Fibroblast of lung (primary cell): ENCODE results near the gene ADIPOR1. TPM values are rescaled to one million over a fixed set of nuclear protein-coding genes. Genes with fewer than 3 reads are reported as not detected.
"Not testable (repeated sequence)": the region's sequence is repeated elsewhere in the genome, so short reads cannot be mapped to it uniquely, and the experiment has no call there.

ENCODE experiments used
- DNase-seq, 2 donors: peaks; one replicate each; pipeline versions ENCODE4 v3.0.0 to v3.0.0-alpha.2; 2010; ENCODE audit warnings: low read depth in 2 of 2
- H2AFZ ChIP-seq: 2 replicates; pipeline ENCODE4 v1.5.1; 2012; ENCODE audit warnings: low read length, control low read depth, inconsistent platforms
- H3K27ac ChIP-seq: 2 replicates; pipeline ENCODE4 v1.5.1; 2011; ENCODE audit warnings: low read length, control low read depth; ENCODE audit not compliant: insufficient read depth
- H3K27me3 ChIP-seq: 2 replicates; pipeline ENCODE4 v1.5.1; 2011; ENCODE audit warnings: mild to moderate bottlenecking, low read length; ENCODE audit not compliant: control insufficient read depth, insufficient read depth
- H3K36me3 ChIP-seq: 2 replicates; pipeline ENCODE4 v1.5.1; 2011; ENCODE audit warnings: low read length; ENCODE audit not compliant: control insufficient read depth, insufficient read depth
- H3K4me1 ChIP-seq: 2 replicates; pipeline ENCODE4 v1.5.1; 2011; ENCODE audit warnings: low read length; ENCODE audit not compliant: control insufficient read depth, insufficient read depth; ENCODE audit errors: extremely low read depth
- H3K4me2 ChIP-seq: 2 replicates; pipeline ENCODE4 v1.5.1; 2011; ENCODE audit warnings: low read length, control low read depth; ENCODE audit not compliant: insufficient read depth; ENCODE audit errors: extremely low read depth
- H3K4me3 ChIP-seq, 4 experiments: fragments of 200-600 bp in 1 of 4; sonication (generic) in 1 of 4; replicated peaks in 1 of 4; 2 replicates each; pipeline ENCODE4 v1.5.1; 2011 to 2016; ENCODE audit warnings: low read length in 4 of 4, low read depth in 3 of 4, mild to moderate bottlenecking in 3 of 4, control low read depth in 2 of 4, inconsistent platforms in 1 of 4, mixed read lengths in 1 of 4; ENCODE audit not compliant: insufficient read depth in 1 of 4; ENCODE audit errors: control extremely low read depth in 1 of 4
- H3K79me2 ChIP-seq: 2 replicates; pipeline ENCODE4 v1.5.1; 2012; ENCODE audit warnings: mild to moderate bottlenecking, low read length, inconsistent platforms; ENCODE audit not compliant: control insufficient read depth, insufficient read depth
- H3K9ac ChIP-seq: 2 replicates; pipeline ENCODE4 v1.5.1; 2011; ENCODE audit warnings: mild to moderate bottlenecking, low read length, control low read depth; ENCODE audit not compliant: insufficient read depth
- H3K9me3 ChIP-seq: 2 replicates; pipeline ENCODE4 v1.5.1; 2012; ENCODE audit warnings: low read depth, low read length; ENCODE audit not compliant: control insufficient read depth, insufficient read depth
- H4K20me1 ChIP-seq: 2 replicates; pipeline ENCODE4 v1.5.1; 2011; ENCODE audit warnings: low read length; ENCODE audit not compliant: control insufficient read depth, insufficient read depth; ENCODE audit errors: extremely low read depth
- EZH2 ChIP-seq: IDR thresholded peaks from 2 replicates; pipeline ENCODE4 v1.5.1; 2012; ENCODE audit warnings: low read length, control low read depth, mild to moderate bottlenecking; ENCODE audit errors: missing control alignments
- polyA plus RNA-seq, 2 donors: library from polyadenylated mRNA; depleted of rRNA in 1 of 2; stranded (reverse) in 1 of 2; unstranded in 1 of 2; fragments of >200 nt; gene quantifications; 2 replicates each; pipeline ENCODE4 v1.2.1, GENCODE V29; 2011 to 2012; ENCODE audit warnings: missing spikeins in 1 of 2
- total RNA-seq: library from RNA; depleted of rRNA; stranded (reverse); fragments of >200 nt; gene quantifications from 2 replicates; pipeline ENCODE4 v1.2.1, GENCODE V29; 2014
- TF ChIP-seq, protein P1 (sequence below), 2 donors: IDR thresholded peaks in 1 of 2; conservative IDR thresholded peaks in 1 of 2; 1 replicate in 1 of 2; 2 replicates in 1 of 2; pipeline ENCODE4 v1.5.1; 2011 to 2012; ENCODE audit warnings: low read length in 2 of 2, control low read depth in 1 of 2, inconsistent platforms in 1 of 2, low read depth in 1 of 2, mild to moderate bottlenecking in 1 of 2

The ADIPOR1 gene
- total and polyA plus RNA-seq, 2 donors (not counting 1 experiment from before 2014, with no cell fraction given), result 81.7 to 116 TPM

DNA sequence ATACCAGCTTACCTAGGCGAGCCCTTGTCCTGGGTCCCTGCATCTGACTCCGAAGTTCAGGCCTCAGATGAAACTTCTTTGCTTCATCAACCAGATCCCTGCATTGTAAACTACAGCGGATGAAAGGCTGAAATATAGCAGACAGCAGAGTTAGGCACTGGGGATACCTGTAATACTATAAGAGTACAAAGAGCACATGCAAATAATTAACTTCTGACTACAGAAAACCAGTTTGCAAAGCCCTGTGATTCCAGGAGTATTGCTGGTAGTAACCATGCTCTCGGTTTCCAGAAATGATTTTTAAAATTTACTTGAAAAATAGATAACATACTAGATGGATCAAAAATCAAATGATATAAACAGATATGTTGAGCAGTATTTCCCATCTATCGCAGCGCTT is 49.1 kb downstream of the ADIPOR1 start:
- no peak overlapping the region for H3K4me3 ChIP-seq
- no peaks in the 10 kb centered on the region for H3K4me1 ChIP-seq
- DNase-seq, result no peak
- H3K36me3 ChIP-seq, result peaks cover 5% of the 10 kb centered on the region
- TF ChIP-seq EZH2, result no peak
- TF ChIP-seq, protein P1, sequence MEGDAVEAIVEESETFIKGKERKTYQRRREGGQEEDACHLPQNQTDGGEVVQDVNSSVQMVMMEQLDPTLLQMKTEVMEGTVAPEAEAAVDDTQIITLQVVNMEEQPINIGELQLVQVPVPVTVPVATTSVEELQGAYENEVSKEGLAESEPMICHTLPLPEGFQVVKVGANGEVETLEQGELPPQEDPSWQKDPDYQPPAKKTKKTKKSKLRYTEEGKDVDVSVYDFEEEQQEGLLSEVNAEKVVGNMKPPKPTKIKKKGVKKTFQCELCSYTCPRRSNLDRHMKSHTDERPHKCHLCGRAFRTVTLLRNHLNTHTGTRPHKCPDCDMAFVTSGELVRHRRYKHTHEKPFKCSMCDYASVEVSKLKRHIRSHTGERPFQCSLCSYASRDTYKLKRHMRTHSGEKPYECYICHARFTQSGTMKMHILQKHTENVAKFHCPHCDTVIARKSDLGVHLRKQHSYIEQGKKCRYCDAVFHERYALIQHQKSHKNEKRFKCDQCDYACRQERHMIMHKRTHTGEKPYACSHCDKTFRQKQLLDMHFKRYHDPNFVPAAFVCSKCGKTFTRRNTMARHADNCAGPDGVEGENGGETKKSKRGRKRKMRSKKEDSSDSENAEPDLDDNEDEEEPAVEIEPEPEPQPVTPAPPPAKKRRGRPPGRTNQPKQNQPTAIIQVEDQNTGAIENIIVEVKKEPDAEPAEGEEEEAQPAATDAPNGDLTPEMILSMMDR (conservative IDR thresholded peaks at IDR 0.05 in 1 of 2, IDR thresholded peaks at IDR 0.05 in 1 of 2; ENCODE audit: low read depth in 1 of 2, low read length in 2 of 2), result no peak
- H3K9me3 ChIP-seq, result no peaks in the 10 kb centered on the region
- H3K4me2 ChIP-seq, result no peak overlapping the region
- no peaks in the 10 kb centered on the region for H4K20me1 ChIP-seq
- no peaks in the 10 kb centered on the region for H3K79me2 ChIP-seq
- no peaks in the 10 kb centered on the region for H3K27me3 ChIP-seq
- no peak overlapping the region for H3K27ac ChIP-seq
- H3K9ac ChIP-seq, result no peak overlapping the region
- H2AFZ ChIP-seq, result no peak overlapping the region

DNA sequence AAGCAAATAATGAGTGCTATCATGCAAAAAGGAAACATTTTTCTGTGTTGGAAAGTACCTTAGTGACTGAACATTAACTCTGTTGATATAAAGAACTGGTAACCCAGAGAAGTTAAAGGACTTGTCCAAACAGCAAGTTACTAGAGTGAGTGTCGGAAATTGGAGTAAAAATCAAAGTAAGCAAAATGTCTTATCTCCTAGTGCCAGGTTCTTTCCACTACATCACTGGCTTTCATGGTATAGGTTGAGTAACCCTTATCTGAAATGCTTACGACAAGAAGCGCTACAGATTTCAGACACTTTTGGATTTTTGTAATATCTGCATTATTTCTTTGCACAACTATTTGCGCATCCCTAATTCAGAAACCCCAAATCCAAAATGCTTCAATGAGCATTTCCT is 52.8 kb downstream of the ADIPOR1 start:
- TF ChIP-seq EZH2, result no peak
- TF ChIP-seq, protein P1 (conservative IDR thresholded peaks at IDR 0.05 in 1 of 2, IDR thresholded peaks at IDR 0.05 in 1 of 2; ENCODE audit: low read depth in 1 of 2, low read length in 2 of 2), result no peak
- no peak overlapping the region for H3K4me2 ChIP-seq

DNA sequence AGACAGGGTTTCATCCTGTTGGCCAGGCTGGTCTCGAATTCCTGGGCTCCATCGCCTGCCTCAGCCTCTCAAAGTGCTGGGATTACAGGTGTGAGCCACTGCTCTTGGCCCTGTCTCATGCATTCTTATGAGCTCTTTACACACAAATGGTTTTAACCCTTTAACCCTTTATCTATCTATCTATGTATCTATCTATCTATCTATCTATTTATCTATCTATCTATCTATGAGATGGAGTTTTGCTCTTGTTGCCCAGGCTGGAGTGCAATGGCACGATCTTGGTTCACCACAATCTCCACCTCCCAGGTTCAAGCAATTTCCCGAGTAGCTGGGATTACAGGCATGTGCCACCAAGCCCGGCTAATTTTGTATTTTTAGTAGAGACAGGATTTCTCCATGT is 54.3 kb downstream of the ADIPOR1 start:
- H3K4me2 ChIP-seq, H2AFZ ChIP-seq, H3K9me3 ChIP-seq, H3K9ac ChIP-seq, H3K27me3 ChIP-seq, H3K4me3 ChIP-seq, H3K27ac ChIP-seq, H3K4me1 ChIP-seq, H3K79me2 ChIP-seq, H3K36me3 ChIP-seq, H4K20me1 ChIP-seq, DNase-seq: not testable (repeated sequence)

More for the DNA sequence above, 52.8 kb downstream of the ADIPOR1 start:
- H3K9me3 ChIP-seq, result no peaks in the 10 kb centered on the region
- no peaks in the 10 kb centered on the region for H3K4me1 ChIP-seq
- no peak overlapping the region for H3K27ac ChIP-seq
- H3K9ac ChIP-seq, result no peak overlapping the region
- no peak overlapping the region for H3K4me3 ChIP-seq
- H2AFZ ChIP-seq, result no peak overlapping the region
- no peak for DNase-seq
- H3K79me2 ChIP-seq, result no peaks in the 10 kb centered on the region
- H4K20me1 ChIP-seq, result no peaks in the 10 kb centered on the region
- H3K27me3 ChIP-seq, result no peaks in the 10 kb centered on the region
- H3K36me3 ChIP-seq, result no peaks in the 10 kb centered on the region
